ENCODE measurements around the gene IL17RB.

DNA sequence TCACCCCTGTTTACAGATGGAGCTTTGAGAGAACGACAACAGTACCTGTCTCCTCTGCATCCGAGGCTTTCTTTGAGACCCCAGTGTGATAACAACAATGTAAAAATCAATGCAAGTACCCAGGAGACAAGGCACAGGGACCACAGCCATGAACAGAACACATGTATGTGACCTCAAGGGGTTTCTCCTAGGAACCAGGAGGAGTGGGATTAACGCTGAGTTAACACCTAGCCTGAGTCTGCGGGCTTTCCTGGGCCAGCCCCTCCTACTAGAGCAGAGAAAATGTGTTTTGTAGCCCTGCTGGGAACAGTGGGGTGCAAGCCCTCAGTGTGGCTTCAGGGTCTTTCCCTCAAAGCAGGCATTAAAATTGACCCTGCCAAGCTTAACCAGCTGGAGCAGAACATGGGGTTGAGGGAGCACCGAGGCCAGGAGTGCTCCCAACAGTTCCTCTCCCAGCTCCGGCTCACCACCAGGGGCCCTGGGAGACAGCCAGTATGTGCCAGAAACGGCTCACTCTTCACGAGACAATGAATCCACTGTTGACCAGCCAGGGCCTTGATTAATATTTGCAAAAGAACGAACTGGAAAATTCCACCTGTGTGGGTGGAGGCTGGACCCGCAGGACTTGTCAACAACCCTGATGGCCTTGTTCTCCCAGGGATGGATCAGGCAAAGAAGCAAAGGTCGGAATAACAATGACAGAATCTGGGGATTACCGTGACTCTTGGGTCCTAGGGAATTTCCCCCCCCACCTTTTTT, 3.8 kb upstream of the IL17RB start:
- no peak for TF ChIP-seq POLR2A (IDR thresholded peaks at IDR 0.05; ENCODE audit: low read length)
- TF ChIP-seq GATA1 (IDR thresholded peaks at IDR 0.05; ENCODE audit: low read depth, low read length) = no peak
